ENCODE data around the gene KIF5C.

The KIF5C gene

DNA sequence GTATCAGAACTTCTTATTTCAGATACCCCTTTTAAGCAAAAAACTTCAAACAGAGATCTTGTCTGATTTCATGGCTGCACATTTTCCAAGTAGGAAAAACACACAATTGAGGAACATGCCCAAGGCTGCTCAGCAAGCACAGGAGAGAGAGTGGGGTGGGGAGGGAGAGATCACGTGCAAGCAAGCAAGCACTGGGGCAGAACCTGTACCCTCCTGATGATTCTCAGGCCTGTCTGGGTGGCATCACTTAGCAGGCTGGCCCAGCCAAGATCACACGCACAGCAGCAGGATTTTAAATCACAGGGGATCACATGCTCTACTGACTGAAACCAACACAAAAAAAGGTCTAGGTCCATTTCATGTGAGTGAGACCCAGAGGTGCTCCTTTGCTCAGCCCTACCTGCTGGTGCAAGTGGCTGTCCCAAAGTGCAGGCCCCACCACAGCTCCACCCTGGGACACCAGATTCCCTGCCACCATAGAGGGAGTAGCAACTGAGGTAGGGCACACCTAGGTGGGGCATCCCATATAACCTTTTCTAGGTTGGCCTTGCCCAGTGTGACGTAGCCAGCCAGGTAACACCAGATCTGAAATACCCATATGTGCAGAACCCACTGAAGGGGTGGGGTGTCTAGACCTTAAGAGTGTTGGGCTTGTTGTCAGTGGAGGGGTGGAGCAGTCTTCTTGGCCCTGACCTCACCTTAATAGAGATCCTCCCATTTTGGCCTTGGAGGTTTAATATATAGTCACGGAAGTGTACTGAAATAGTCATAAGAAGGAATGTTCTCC, 161.7 kb downstream of the KIF5C start:
- Histone ChIP-seq H3K9ac (ENCODE audit: low read length) (no peak overlapping the region), H3K4me1 (ENCODE audit: insufficient read depth, low read length) (no peaks in the 10 kb centered on the region), H3K27ac (ENCODE audit: low read depth, low read length) (no peak overlapping the region), H3K9me3 (ENCODE audit: low read length) (no peaks in the 10 kb centered on the region), H3K36me3 (ENCODE audit: insufficient read depth, low read length) (no peaks in the 10 kb centered on the region), H3K27me3 (ENCODE audit: control insufficient read depth in 1 of 2, insufficient read depth in 2 of 2, low read length in 2 of 2) (peaks cover 8 to 20% of the 10 kb centered on the region in 2 donors), H3K4me3 (ENCODE audit: low read depth in 1 of 2, low read length in 2 of 2) (no peak overlapping the region)

DNA sequence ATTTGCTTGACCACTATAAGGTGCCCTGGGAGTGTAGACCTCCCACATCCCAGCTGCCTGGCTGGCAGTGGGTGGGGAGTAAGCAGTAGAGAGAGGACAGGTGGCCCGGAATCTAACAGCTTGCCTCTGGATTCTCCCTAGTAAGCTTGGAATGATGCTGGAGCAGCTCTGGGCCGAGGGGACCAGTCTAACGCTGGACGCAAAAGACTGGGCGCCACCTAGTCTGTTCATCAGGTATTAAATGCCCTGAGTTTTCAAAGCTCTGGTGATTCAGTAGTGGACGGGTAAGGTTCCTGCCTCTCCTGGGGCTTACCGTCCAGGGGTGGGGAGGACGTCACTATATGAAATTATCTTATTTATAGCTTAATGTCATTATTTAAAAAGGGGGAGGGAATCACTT, 162.8 kb downstream of the KIF5C start:
- H3K36me3 ChIP-seq (ENCODE audit: insufficient read depth, low read length): no peaks in the 10 kb centered on the region
- H3K4me1 ChIP-seq (ENCODE audit: insufficient read depth, low read length): no peaks in the 10 kb centered on the region
- H3K27ac ChIP-seq (ENCODE audit: low read depth, low read length): no peak overlapping the region
- H3K9ac ChIP-seq (ENCODE audit: low read length): no peak overlapping the region
- H3K27me3 ChIP-seq (ENCODE audit: control insufficient read depth in 1 of 2, insufficient read depth in 2 of 2, low read length in 2 of 2): peaks cover 8 to 20% of the 10 kb centered on the region in 2 donors
- no peaks in the 10 kb centered on the region for H3K9me3 ChIP-seq (ENCODE audit: low read length)
- no peak overlapping the region for H3K4me3 ChIP-seq (ENCODE audit: low read depth in 1 of 2, low read length in 2 of 2)

- Histone ChIP-seq H3K9ac (ENCODE audit: low read length) (no peak within 1 kb of the TSS), H3K27me3 (ENCODE audit: control insufficient read depth in 1 of 2, insufficient read depth in 2 of 2, low read length in 2 of 2) (peaks cover 8 to 20% of the 10 kb centered on the region in 2 donors), H3K27ac (ENCODE audit: low read depth, low read length) (no peak within 1 kb of the TSS), H3K4me3 (ENCODE audit: low read depth in 1 of 2, low read length in 2 of 2) (no peak within 1 kb of the TSS), H3K4me1 (ENCODE audit: insufficient read depth, low read length) (no peaks in the 10 kb centered on the region), H3K9me3 (ENCODE audit: low read length) (no peaks in the 10 kb centered on the region), H3K36me3 (ENCODE audit: insufficient read depth, low read length) (no peaks in the 10 kb centered on the region)
Observed at GRCh38 chr2:149038442-149039212, 163.6 kb downstream of the KIF5C start, which contains the start of gene LYPD6B. Gene LYPD6B, plus strand, starts transcription at chr2:149038699. Its CDS starts 92,250 bp downstream, at chr2:149130949.

DNA sequence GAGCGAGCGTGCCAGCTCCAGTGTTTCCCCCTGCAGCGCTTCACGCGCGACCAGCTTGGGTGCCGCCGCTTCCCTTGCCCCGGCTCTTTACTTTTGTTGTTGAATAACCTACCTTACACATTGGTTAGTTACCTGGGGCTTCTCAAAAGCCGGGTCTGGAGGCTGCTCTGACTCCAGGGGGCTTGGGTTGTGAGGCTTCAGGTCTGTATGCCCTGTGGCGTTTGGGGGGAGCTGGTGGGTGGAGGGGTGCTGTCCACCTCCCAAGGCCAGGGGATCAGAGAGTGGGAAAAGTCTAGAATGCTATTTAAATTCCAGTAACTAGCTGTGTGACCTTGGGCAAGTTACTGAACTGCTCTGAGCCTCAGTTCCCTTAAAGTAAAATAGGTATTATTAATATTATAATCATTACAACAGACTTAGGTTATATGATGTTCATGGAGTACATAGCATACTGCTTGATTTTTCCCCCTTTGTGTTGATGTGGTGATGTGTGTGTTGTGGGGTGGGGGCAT, 164.2 kb downstream of the KIF5C start:
- H3K4me1 ChIP-seq (ENCODE audit: insufficient read depth, low read length): no peaks in the 10 kb centered on the region
- H3K9ac ChIP-seq (ENCODE audit: low read length): no peak overlapping the region
- H3K27ac ChIP-seq (ENCODE audit: low read depth, low read length): no peak overlapping the region
- H3K27me3 ChIP-seq (ENCODE audit: control insufficient read depth in 1 of 2, insufficient read depth in 2 of 2, low read length in 2 of 2): peaks cover 8 to 20% of the 10 kb centered on the region in 2 donors
- no peaks in the 10 kb centered on the region for H3K9me3 ChIP-seq (ENCODE audit: low read length)
- H3K4me3 ChIP-seq (ENCODE audit: low read depth in 1 of 2, low read length in 2 of 2): no peak overlapping the region
- H3K36me3 ChIP-seq (ENCODE audit: insufficient read depth, low read length): no peaks in the 10 kb centered on the region

DNA sequence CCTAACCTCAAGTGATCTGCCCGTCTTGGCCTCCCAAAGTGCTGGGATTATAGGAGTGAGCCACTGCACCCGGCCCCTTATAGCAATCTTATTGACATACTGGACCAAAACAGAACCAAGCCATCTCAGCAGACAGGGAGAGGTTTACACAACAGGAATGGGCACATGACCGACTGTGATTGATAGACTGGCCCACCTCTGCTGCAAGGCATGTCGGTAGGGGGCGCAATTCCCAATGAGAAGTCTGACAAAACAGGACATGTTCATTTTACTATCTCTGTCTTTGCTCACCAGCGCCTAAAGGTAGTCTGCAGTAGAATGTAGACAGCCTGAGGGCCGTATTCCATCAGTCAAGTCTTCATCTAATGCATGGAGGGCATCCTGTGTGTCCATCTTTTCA, 165.4 kb downstream of the KIF5C start:
- Histone ChIP-seq H3K4me3 (ENCODE audit: low read depth in 1 of 2, low read length in 2 of 2) (no peak overlapping the region), H3K36me3 (ENCODE audit: insufficient read depth, low read length) (no peaks in the 10 kb centered on the region), H3K27ac (ENCODE audit: low read depth, low read length) (no peak overlapping the region), H3K27me3 (ENCODE audit: control insufficient read depth in 1 of 2, insufficient read depth in 2 of 2, low read length in 2 of 2) (peaks cover 8 to 20% of the 10 kb centered on the region in 2 donors), H3K4me1 (ENCODE audit: insufficient read depth, low read length) (no peaks in the 10 kb centered on the region), H3K9me3 (ENCODE audit: low read length) (no peaks in the 10 kb centered on the region), H3K9ac (ENCODE audit: low read length) (no peak overlapping the region)

DNA sequence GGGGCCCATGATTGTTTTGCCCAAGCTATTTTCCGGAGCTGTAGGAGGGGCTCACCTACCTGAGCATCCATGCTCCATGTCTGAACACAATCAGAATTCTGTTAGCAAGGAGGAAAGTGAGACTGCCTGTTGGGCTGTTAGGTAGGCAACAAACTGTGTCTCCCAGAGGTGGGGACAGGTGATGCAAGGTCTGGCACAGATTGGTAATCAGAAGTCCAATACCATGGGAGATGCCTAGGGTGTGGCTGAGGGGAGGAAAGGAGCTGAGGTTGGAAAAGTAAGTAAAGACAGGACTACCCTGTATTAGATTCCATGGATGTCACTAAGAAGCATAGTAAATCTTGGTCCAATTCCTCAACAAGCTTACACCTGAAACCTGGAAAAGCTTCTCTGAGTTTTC, 166.5 kb downstream of the KIF5C start:
- Histone ChIP-seq H3K4me3 (ENCODE audit: low read depth in 1 of 2, low read length in 2 of 2) (no peak overlapping the region), H3K36me3 (ENCODE audit: insufficient read depth, low read length) (no peaks in the 10 kb centered on the region), H3K9me3 (ENCODE audit: low read length) (no peaks in the 10 kb centered on the region), H3K27me3 (ENCODE audit: control insufficient read depth in 1 of 2, insufficient read depth in 2 of 2, low read length in 2 of 2) (peaks cover 8 to 20% of the 10 kb centered on the region in 2 donors), H3K4me1 (ENCODE audit: insufficient read depth, low read length) (no peaks in the 10 kb centered on the region), H3K9ac (ENCODE audit: low read length) (no peak overlapping the region), H3K27ac (ENCODE audit: low read depth, low read length) (no peak overlapping the region)

DNA sequence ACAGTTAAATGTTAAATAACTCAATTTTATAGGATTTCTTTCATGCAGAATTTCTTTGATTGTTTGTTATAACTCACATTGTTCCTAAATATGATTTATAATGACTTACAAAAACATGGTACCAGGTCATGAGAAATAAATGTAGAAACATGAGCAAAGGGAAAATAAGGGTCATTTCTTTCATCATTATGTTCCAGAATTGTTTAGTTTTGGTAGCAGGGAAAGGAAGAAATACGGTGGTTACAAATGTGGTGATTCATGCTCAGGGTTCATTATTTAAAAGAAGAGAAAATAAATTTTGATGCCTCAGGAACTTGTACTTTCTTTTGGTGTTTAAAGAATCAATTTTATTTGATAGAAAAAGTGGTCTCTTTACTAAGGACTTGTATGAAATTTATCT, 167.9 kb downstream of the KIF5C start:
- Histone ChIP-seq H3K4me1 (ENCODE audit: insufficient read depth, low read length) (no peaks in the 10 kb centered on the region), H3K27me3 (ENCODE audit: control insufficient read depth in 1 of 2, insufficient read depth in 2 of 2, low read length in 2 of 2) (peaks cover 4 to 14% of the 10 kb centered on the region in 2 donors), H3K36me3 (ENCODE audit: insufficient read depth, low read length) (no peaks in the 10 kb centered on the region), H3K4me3 (ENCODE audit: low read depth in 1 of 2, low read length in 2 of 2) (no peak overlapping the region), H3K9ac (ENCODE audit: low read length) (no peak overlapping the region), H3K9me3 (ENCODE audit: low read length) (no peaks in the 10 kb centered on the region), H3K27ac (ENCODE audit: low read depth, low read length) (no peak overlapping the region)

DNA sequence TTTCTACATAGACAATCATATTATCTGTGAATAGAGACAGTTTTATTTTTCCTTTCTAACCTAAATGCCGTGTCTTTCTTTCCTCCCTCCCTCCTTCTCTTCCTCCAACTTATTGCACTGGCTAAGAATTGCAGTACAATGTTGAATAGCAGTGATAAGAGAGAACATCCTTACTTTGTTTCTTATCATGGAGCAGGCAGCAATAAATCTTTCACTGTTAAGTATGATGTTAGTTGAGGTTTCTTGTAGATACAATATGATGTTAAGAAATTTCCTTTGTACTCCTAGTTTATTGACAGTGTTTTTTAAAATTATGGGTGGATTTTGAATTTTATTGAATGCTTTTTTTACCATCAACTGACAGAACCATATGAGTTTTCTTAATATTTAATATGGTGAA, 169.5 kb downstream of the KIF5C start:
- Histone ChIP-seq H3K4me1 (ENCODE audit: insufficient read depth, low read length) (no peaks in the 10 kb centered on the region), H3K4me3 (ENCODE audit: low read depth in 1 of 2, low read length in 2 of 2) (no peak overlapping the region), H3K9me3 (ENCODE audit: low read length) (no peaks in the 10 kb centered on the region), H3K36me3 (ENCODE audit: insufficient read depth, low read length) (no peaks in the 10 kb centered on the region), H3K27me3 (ENCODE audit: control insufficient read depth in 1 of 2, insufficient read depth in 2 of 2, low read length in 2 of 2) (peaks cover 0 to 2% of the 10 kb centered on the region in 2 donors), H3K27ac (ENCODE audit: low read depth, low read length) (no peak overlapping the region), H3K9ac (ENCODE audit: low read length) (no peak overlapping the region)

- no peak overlapping the region for H3K4me3 ChIP-seq (ENCODE audit: low read depth in 1 of 2, low read length in 2 of 2)
- no peak overlapping the region for H3K9ac ChIP-seq (ENCODE audit: low read length)
- H3K4me1 ChIP-seq (ENCODE audit: insufficient read depth, low read length): no peaks in the 10 kb centered on the region
- no peaks in the 10 kb centered on the region for H3K36me3 ChIP-seq (ENCODE audit: insufficient read depth, low read length)
- no peaks in the 10 kb centered on the region for H3K27me3 ChIP-seq (ENCODE audit: control insufficient read depth in 1 of 2, insufficient read depth in 2 of 2, low read length in 2 of 2)
- no peak overlapping the region for H3K27ac ChIP-seq (ENCODE audit: low read depth, low read length)
- H3K9me3 ChIP-seq (ENCODE audit: low read length): no peaks in the 10 kb centered on the region
Observed at GRCh38 chr2:149047118-149047517, 172.1 kb downstream of the KIF5C start.

DNA sequence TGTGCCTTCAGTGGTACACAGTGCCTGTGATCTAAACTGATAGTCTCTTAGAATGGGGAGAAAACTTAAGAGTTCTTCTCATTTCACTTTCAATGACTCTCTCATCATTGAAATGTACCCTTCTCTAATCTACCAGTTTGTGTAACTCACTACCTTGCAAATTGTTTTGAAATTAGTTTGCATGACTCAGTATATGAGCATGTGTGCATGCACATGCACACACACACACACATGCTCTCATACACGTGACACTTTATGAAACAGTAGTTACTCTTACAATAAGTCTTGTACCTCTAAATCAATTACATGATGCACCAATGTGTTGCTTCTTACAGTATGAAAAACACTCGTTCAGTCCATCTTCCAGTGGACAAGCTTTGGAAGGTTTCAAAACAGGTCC, 174.1 kb downstream of the KIF5C start:
- H3K27ac ChIP-seq (ENCODE audit: low read depth, low read length): no peak overlapping the region
- no peak overlapping the region for H3K4me3 ChIP-seq (ENCODE audit: low read depth in 1 of 2, low read length in 2 of 2)
- no peaks in the 10 kb centered on the region for H3K9me3 ChIP-seq (ENCODE audit: low read length)
- no peaks in the 10 kb centered on the region for H3K36me3 ChIP-seq (ENCODE audit: insufficient read depth, low read length)
- H3K9ac ChIP-seq (ENCODE audit: low read length): no peak overlapping the region
- H3K27me3 ChIP-seq (ENCODE audit: control insufficient read depth in 1 of 2, insufficient read depth in 2 of 2, low read length in 2 of 2): no peaks in the 10 kb centered on the region
- no peaks in the 10 kb centered on the region for H3K4me1 ChIP-seq (ENCODE audit: insufficient read depth, low read length)

GRCh38 chr2:149050188-149050587, 175.2 kb downstream of the KIF5C start:
- no peaks in the 10 kb centered on the region for H3K4me1 ChIP-seq (ENCODE audit: insufficient read depth, low read length)
- no peak overlapping the region for H3K9ac ChIP-seq (ENCODE audit: low read length)
- no peaks in the 10 kb centered on the region for H3K36me3 ChIP-seq (ENCODE audit: insufficient read depth, low read length)
- no peaks in the 10 kb centered on the region for H3K27me3 ChIP-seq (ENCODE audit: control insufficient read depth in 1 of 2, insufficient read depth in 2 of 2, low read length in 2 of 2)
- H3K9me3 ChIP-seq (ENCODE audit: low read length): no peaks in the 10 kb centered on the region
- no peak overlapping the region for H3K4me3 ChIP-seq (ENCODE audit: low read depth in 1 of 2, low read length in 2 of 2)
- no peak overlapping the region for H3K27ac ChIP-seq (ENCODE audit: low read depth, low read length)
